ENCODE data around the gene ITPRID2.
"Not testable (repeated sequence)": the region's sequence is repeated elsewhere in the genome, so short reads cannot be mapped to it uniquely, and the experiment has no call there.

The ITPRID2 gene

GRCh38 chr2:181961167-181961566, 69.6 kb downstream of the ITPRID2 start:
- not testable (repeated sequence) for H3K4me3 ChIP-seq (ENCODE audit: low read depth, low read length); H3K27me3 ChIP-seq (ENCODE audit: control insufficient read depth, insufficient read depth, low read length); H3K27ac ChIP-seq (ENCODE audit: low read depth, low read length); H3K9ac ChIP-seq (ENCODE audit: low read depth, low read length); H3K9me3 ChIP-seq (ENCODE audit: control insufficient read depth, insufficient read depth, low read length); H3K36me3 ChIP-seq (ENCODE audit: control insufficient read depth, insufficient read depth, low read length); H3K4me1 ChIP-seq (ENCODE audit: control insufficient read depth, insufficient read depth, low read length)

- no peak overlapping the region for H3K27ac ChIP-seq (ENCODE audit: low read depth, low read length)
- no peaks in the 10 kb centered on the region for H3K9me3 ChIP-seq (ENCODE audit: control insufficient read depth, insufficient read depth, low read length)
- no peak overlapping the region for H3K4me3 ChIP-seq (ENCODE audit: low read depth, low read length)
Measured at GRCh38 chr2:181962142-181962541, 70.6 kb downstream of the ITPRID2 start.

GRCh38 chr2:181970160-181970794, 78.7 kb downstream of the ITPRID2 start:
- no peaks in the 10 kb centered on the region for H3K4me1 ChIP-seq (ENCODE audit: control insufficient read depth, insufficient read depth, low read length)
- no peak overlapping the region for H3K9ac ChIP-seq (ENCODE audit: low read depth, low read length)
- H3K27me3 ChIP-seq (ENCODE audit: control insufficient read depth, insufficient read depth, low read length): no peaks in the 10 kb centered on the region
- H3K27ac ChIP-seq (ENCODE audit: low read depth, low read length): no peak overlapping the region
- H3K9me3 ChIP-seq (ENCODE audit: control insufficient read depth, insufficient read depth, low read length): no peaks in the 10 kb centered on the region
- no peak overlapping the region for H3K4me3 ChIP-seq (ENCODE audit: low read depth, low read length)
- no peaks in the 10 kb centered on the region for H3K36me3 ChIP-seq (ENCODE audit: control insufficient read depth, insufficient read depth, low read length)

More at GRCh38 chr2:181962142-181962541, 70.6 kb downstream of the ITPRID2 start:
- H3K4me1 ChIP-seq (ENCODE audit: control insufficient read depth, insufficient read depth, low read length): no peaks in the 10 kb centered on the region
- H3K9ac ChIP-seq (ENCODE audit: low read depth, low read length): no peak overlapping the region
- H3K27me3 ChIP-seq (ENCODE audit: control insufficient read depth, insufficient read depth, low read length): no peaks in the 10 kb centered on the region
- no peaks in the 10 kb centered on the region for H3K36me3 ChIP-seq (ENCODE audit: control insufficient read depth, insufficient read depth, low read length)

- Histone ChIP-seq H3K27me3 (ENCODE audit: control insufficient read depth, insufficient read depth, low read length) (no peaks in the 10 kb centered on the region), H3K36me3 (ENCODE audit: control insufficient read depth, insufficient read depth, low read length) (no peaks in the 10 kb centered on the region), H3K9ac (ENCODE audit: low read depth, low read length) (no peak overlapping the region), H3K9me3 (ENCODE audit: control insufficient read depth, insufficient read depth, low read length) (no peaks in the 10 kb centered on the region), H3K4me3 (ENCODE audit: low read depth, low read length) (no peak overlapping the region), H3K4me1 (ENCODE audit: control insufficient read depth, insufficient read depth, low read length) (no peaks in the 10 kb centered on the region), H3K27ac (ENCODE audit: low read depth, low read length) (no peak overlapping the region)
Measured at GRCh38 chr2:181971032-181971431, 79.5 kb downstream of the ITPRID2 start.

DNA sequence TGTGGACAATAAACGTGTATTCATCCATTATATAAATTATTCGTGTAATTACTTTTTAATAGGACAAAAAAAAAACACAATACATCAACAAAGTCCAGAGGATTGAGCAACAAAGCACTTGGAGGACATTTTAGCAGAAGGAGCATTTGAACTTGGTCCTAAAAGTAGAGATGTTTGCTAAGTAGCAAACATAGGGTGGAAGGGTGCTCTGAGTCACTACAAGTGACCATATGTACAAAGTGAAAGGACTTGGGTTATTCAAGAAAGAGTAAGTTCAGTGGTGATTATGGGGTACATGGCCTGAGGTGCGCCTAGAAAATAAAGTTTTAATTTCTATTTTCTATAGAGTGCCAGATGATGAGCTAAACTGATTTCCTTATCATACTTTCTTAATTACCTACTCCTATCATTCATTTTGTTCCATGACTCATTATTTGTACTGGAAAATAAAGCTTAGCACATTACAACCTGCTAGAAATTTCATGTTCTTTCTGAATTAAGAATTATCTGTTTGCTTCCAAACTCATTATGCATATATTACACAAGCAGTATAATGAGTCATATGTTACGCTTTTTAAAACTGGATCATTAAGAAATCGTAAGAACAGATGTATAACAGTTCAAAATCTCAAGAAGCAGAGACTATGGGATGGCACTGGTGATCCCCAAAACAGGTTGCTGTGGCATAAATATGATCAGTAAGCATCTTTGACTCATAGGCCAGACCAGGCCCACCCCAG, 81.1 kb downstream of the ITPRID2 start:
- Histone ChIP-seq H3K4me3 (ENCODE audit: low read depth, low read length) (no peak overlapping the region), H3K4me1 (ENCODE audit: control insufficient read depth, insufficient read depth, low read length) (no peaks in the 10 kb centered on the region), H3K9ac (ENCODE audit: low read depth, low read length) (no peak overlapping the region), H3K27me3 (ENCODE audit: control insufficient read depth, insufficient read depth, low read length) (no peaks in the 10 kb centered on the region), H3K27ac (ENCODE audit: low read depth, low read length) (no peak overlapping the region), H3K9me3 (ENCODE audit: control insufficient read depth, insufficient read depth, low read length) (no peaks in the 10 kb centered on the region), H3K36me3 (ENCODE audit: control insufficient read depth, insufficient read depth, low read length) (no peaks in the 10 kb centered on the region)

DNA sequence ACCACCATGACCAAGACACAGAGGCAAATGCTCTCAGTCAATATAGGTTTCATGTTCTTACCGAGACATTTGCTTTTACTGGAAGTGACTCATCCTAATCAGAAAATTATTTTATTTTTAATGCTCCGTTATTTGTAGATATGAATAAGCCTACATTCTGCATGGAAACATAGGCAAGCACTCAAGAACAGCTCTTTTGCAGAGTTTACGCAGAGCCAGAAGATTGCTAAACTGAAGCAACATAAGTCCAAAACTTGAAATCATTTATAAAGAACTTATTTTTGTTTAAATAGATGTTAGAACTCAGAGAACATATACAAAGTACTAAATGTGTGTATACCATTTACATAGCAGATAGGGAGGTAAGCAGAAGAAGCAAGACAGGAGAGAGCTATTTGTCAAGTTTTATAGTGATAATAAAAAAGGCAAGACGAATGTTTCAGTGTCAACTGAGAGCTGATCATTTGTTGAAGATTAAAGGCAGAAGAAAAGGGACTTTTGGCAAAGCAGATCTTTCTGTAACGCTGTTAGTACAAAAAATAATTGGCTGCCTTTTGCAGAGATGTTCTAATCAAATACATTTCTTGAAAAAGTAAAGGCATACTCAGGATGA, 81.7 kb downstream of the ITPRID2 start:
- Histone ChIP-seq H3K4me3 (ENCODE audit: low read depth, low read length) (no peak overlapping the region), H3K4me1 (ENCODE audit: control insufficient read depth, insufficient read depth, low read length) (no peaks in the 10 kb centered on the region), H3K9me3 (ENCODE audit: control insufficient read depth, insufficient read depth, low read length) (no peaks in the 10 kb centered on the region), H3K27me3 (ENCODE audit: control insufficient read depth, insufficient read depth, low read length) (no peaks in the 10 kb centered on the region), H3K36me3 (ENCODE audit: control insufficient read depth, insufficient read depth, low read length) (no peaks in the 10 kb centered on the region), H3K27ac (ENCODE audit: low read depth, low read length) (no peak overlapping the region), H3K9ac (ENCODE audit: low read depth, low read length) (no peak overlapping the region)

GRCh38 chr2:181977661-181978350, 86.3 kb downstream of the ITPRID2 start:
- no peaks in the 10 kb centered on the region for H3K4me1 ChIP-seq (ENCODE audit: control insufficient read depth, insufficient read depth, low read length)
- no peak overlapping the region for H3K4me3 ChIP-seq (ENCODE audit: low read depth, low read length)
- H3K36me3 ChIP-seq (ENCODE audit: control insufficient read depth, insufficient read depth, low read length): no peaks in the 10 kb centered on the region
- H3K27ac ChIP-seq (ENCODE audit: low read depth, low read length): no peak overlapping the region
- H3K9me3 ChIP-seq (ENCODE audit: control insufficient read depth, insufficient read depth, low read length): no peaks in the 10 kb centered on the region
- H3K9ac ChIP-seq (ENCODE audit: low read depth, low read length): no peak overlapping the region
- no peaks in the 10 kb centered on the region for H3K27me3 ChIP-seq (ENCODE audit: control insufficient read depth, insufficient read depth, low read length)

DNA sequence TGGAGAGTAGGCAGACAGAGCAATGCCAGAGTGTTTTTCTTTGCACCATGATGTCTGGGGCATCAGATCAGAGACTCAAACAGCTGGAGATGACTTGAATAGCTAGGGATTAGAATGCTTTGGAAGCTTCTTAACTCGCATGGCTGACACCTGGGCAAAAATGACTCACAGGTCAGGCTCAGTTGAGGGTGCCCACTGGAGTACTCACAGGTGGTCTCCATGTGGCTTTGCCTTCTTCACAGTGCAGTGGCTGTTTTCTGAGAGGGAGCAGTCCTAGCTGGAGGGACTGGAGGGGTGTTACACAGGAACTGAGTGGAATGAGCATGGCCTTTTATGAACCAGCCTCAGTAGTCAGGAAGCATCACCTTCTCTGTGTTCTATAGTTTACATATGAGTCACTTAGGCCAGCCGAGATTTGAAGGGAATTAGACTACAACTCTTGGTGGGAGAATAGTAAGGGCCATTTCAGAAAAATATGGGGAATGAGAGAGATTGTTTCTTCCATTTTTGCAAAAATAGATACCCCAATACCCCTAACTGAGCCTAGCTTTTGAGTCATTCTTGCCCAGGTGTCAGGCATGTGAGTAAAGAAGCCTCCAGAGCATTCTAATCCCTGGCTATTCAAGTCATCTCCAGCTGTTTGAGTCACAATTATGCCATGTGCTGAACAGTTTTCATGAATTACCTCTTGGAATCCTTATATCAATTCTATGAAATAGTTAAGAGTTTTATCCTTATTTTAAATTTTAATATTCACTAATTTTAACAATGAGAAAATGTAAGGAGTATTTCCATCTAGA, 87.0 kb downstream of the ITPRID2 start:
- no peaks in the 10 kb centered on the region for H3K27me3 ChIP-seq (ENCODE audit: control insufficient read depth, insufficient read depth, low read length)
- H3K36me3 ChIP-seq (ENCODE audit: control insufficient read depth, insufficient read depth, low read length): no peaks in the 10 kb centered on the region
- no peaks in the 10 kb centered on the region for H3K9me3 ChIP-seq (ENCODE audit: control insufficient read depth, insufficient read depth, low read length)
- no peaks in the 10 kb centered on the region for H3K4me1 ChIP-seq (ENCODE audit: control insufficient read depth, insufficient read depth, low read length)
- no peak overlapping the region for H3K9ac ChIP-seq (ENCODE audit: low read depth, low read length)
- no peak overlapping the region for H3K4me3 ChIP-seq (ENCODE audit: low read depth, low read length)
- H3K27ac ChIP-seq (ENCODE audit: low read depth, low read length): no peak overlapping the region
